Hepatic stellate cell (primary cell): ENCODE results near the gene EGLN1.
A peak's percentile ranks its signal among the peaks of the same experiment; 100 is the strongest.

ENCODE experiments used
- DNase-seq: peaks from one replicate; pipeline ENCODE4 v3.0.0; 2011; ENCODE audit warnings: low spot score

EGLN1 gene

GRCh38 chr1:231420959-231421545 lies 1.0 kb downstream of the EGLN1 start:
- DNase-seq, result peak; percentile 27

- no peak for DNase-seq
Observed at GRCh38 chr1:231420299-231420958, 1.7 kb downstream of the EGLN1 start.

GRCh38 chr1:231419738-231420298 lies 2.3 kb downstream of the EGLN1 start:
- no peak for DNase-seq

GRCh38 chr1:231419147-231419546 lies 2.9 kb downstream of the EGLN1 start:
- no peak for DNase-seq

- DNase-seq, result no peak
Observed at GRCh38 chr1:231418741-231419107, 3.4 kb downstream of the EGLN1 start.

GRCh38 chr1:231418101-231418740 lies 3.9 kb downstream of the EGLN1 start:
- no peak for DNase-seq

GRCh38 chr1:231417513-231417912 lies 4.6 kb downstream of the EGLN1 start:
- no peak for DNase-seq

- DNase-seq, result no peak
Observed at GRCh38 chr1:231416901-231417300, 5.2 kb downstream of the EGLN1 start.

- no peak for DNase-seq
Observed at GRCh38 chr1:231415018-231415583, 7.0 kb downstream of the EGLN1 start.

GRCh38 chr1:231414260-231415016 lies 7.6 kb downstream of the EGLN1 start:
- no peak for DNase-seq

- no peak for DNase-seq
Observed at GRCh38 chr1:231413749-231414082, 8.4 kb downstream of the EGLN1 start.

- DNase-seq, result no peak
Observed at GRCh38 chr1:231411036-231411531, 11.0 kb downstream of the EGLN1 start.

GRCh38 chr1:231410036-231410612 lies 12.0 kb downstream of the EGLN1 start:
- DNase-seq, result no peak

GRCh38 chr1:231408528-231409094 lies 13.5 kb downstream of the EGLN1 start:
- DNase-seq, result no peak

- no peak for DNase-seq
Observed at GRCh38 chr1:231407547-231408396, 14.3 kb downstream of the EGLN1 start.

- no peak for DNase-seq
Observed at GRCh38 chr1:231407049-231407448, 15.0 kb downstream of the EGLN1 start.

- no peak for DNase-seq
Observed at GRCh38 chr1:231404318-231404717, 17.8 kb downstream of the EGLN1 start.

- DNase-seq, result no peak
Observed at GRCh38 chr1:231401478-231401877, 20.6 kb downstream of the EGLN1 start.

GRCh38 chr1:231397886-231398671 lies 24.0 kb downstream of the EGLN1 start:
- no peak for DNase-seq

- DNase-seq, result no peak
Observed at GRCh38 chr1:231396643-231397042, 25.4 kb downstream of the EGLN1 start.
